ENCODE results near the gene RAVER1. TPM values are rescaled to one million over a fixed set of nuclear protein-coding genes. Genes with fewer than 3 reads are reported as not detected.
"Not testable (repeated sequence)": the region's sequence is repeated elsewhere in the genome, so short reads cannot be mapped to it uniquely, and the experiment has no call there.

RAVER1 gene
- total RNA-seq (2014; rRNA removed; shearing (Covaris generic)) (21.6 and 35.7 TPM in 2 replicates), total RNA-seq (2022) (90.7 and 95.8 TPM in 2 replicates), Bru-seq, nascent RNA (percentile 69 among the genes with signal in this experiment), BruChase-seq, experiment 1, labeled RNA remaining after a 6-hour chase (percentile 85 among the genes with signal in this experiment), BruChase-seq, experiment 2, labeled RNA remaining after a 2-hour chase (percentile 85 among the genes with signal in this experiment)
- long read RNA-seq, transcript RAVER1-208 (13 exons, 3,501 nt) = major isoform, 127 of 209 reads
- long read RNA-seq, partial matches to known transcripts = 47 of 209 reads
- long read RNA-seq, other reads (novel, unspliced or antisense) = 35 of 209 reads

- CTCF ChIA-PET (ENCODE audit: unreplicated experiment) = interaction anchor here (0.6 to 1.1 kb wide), 4 partner anchors 14 to 305 kb away, joined by 5 to 11 read pairs (median 6); partner anchors contain the start of gene TYK2
- peak within 1 kb of the TSS; percentile 97 for H3K4me2 ChIP-seq (ENCODE audit: low read length)
- POLR2A ChIA-PET = interaction anchor here (0.6 to 1.6 kb wide), 10 partner anchors 12 to 137 kb away, joined by 3 to 7 read pairs (median 4); partner anchors contain the start of genes ICAM1 and TYK2
- H3K36me3 ChIP-seq (ENCODE audit: insufficient read depth, low read length) = peaks cover 43% of the 10 kb centered on the region
- DNase-seq (ENCODE audit: low spot score) = peak; percentile 99
- H3K9me3 ChIP-seq (ENCODE audit: low read length) = no peaks in the 10 kb centered on the region
- peak within 1 kb of the TSS; percentile 82 for H3K27ac ChIP-seq (ENCODE audit: low read depth, low read length, poor library complexity, severe bottlenecking)
- no peak for TF ChIP-seq CTCF (conservative IDR thresholded peaks at IDR 0.05; ENCODE audit: low read length)
- no peak for TF ChIP-seq EZH2phosphoT487 (IDR thresholded peaks at IDR 0.05; ENCODE audit: borderline replicate concordance, low read depth, low read length)
- peaks cover 29% of the 10 kb centered on the region for H3K4me1 ChIP-seq (ENCODE audit: insufficient read depth, low read length, poor library complexity, severe bottlenecking)
- no TSS peak for BruUV-seq (replicated peaks)
- H2AFZ ChIP-seq (ENCODE audit: low read length) = peak within 1 kb of the TSS; percentile 17; the same call in 1 of the 2 replicates
- intact Hi-C loops (cut with micrococcal nuclease; ENCODE audit: unreplicated experiment) = loop anchor here (2.0 to 10.0 kb wide), 3 partner anchors 48 to 232 kb away; partner anchors contain the start of genes CDKN2D, KRI1 and TYK2
- H3K79me2 ChIP-seq (ENCODE audit: insufficient read depth, low read depth, low read length) = peaks cover 30% of the 10 kb centered on the region
- no peaks in the 10 kb centered on the region for H3K9me2 ChIP-seq (ENCODE audit: insufficient read depth, low read length)
- H4K20me1 ChIP-seq (ENCODE audit: insufficient read depth, low read length) = peaks cover 12% of the 10 kb centered on the region
- H3K4me3 ChIP-seq (ENCODE audit: low read depth, low read length, poor library complexity, severe bottlenecking) = peak within 1 kb of the TSS; percentile 83
Observed at GRCh38 chr19:10332965-10333757, at the start of gene RAVER1. Gene RAVER1 (minus strand): TSS chr19:10333529. CDS start chr19:10333507, 22 bp downstream.

GRCh38 chr19:10383223-10383499, 49.8 kb upstream of the RAVER1 start:
- Histone ChIP-seq H3K4me1 (ENCODE audit: insufficient read depth, low read length, poor library complexity, severe bottlenecking) (peaks cover 13% of the 10 kb centered on the region), H3K79me2 (ENCODE audit: insufficient read depth, low read depth, low read length) (peaks cover 16% of the 10 kb centered on the region)
- DNase-seq (ENCODE audit: low spot score); H4K20me1 ChIP-seq (ENCODE audit: insufficient read depth, low read length); intact Hi-C loops (cut with micrococcal nuclease; ENCODE audit: unreplicated experiment); H3K9me3 ChIP-seq (ENCODE audit: low read length); H2AFZ ChIP-seq (ENCODE audit: low read length); H3K27ac ChIP-seq (ENCODE audit: low read depth, low read length, poor library complexity, severe bottlenecking); H3K36me3 ChIP-seq (ENCODE audit: insufficient read depth, low read length); BruUV-seq (replicated peaks); H3K9me2 ChIP-seq (ENCODE audit: insufficient read depth, low read length); CTCF ChIA-PET (ENCODE audit: unreplicated experiment); H3K4me3 ChIP-seq (ENCODE audit: low read depth, low read length, poor library complexity, severe bottlenecking); H3K4me2 ChIP-seq (ENCODE audit: low read length): not testable (repeated sequence)
- POLR2A ChIA-PET = interaction anchor here (0.6 to 1.0 kb wide), 4 partner anchors 43 to 171 kb away, joined by 4 to 7 read pairs (median 6); partner anchors contain the start of gene ICAM1

Data from OCI-LY7 (cell line).